C4-2B (cell line): Measurements from ENCODE around the gene OTUD7B.

Source experiments
- H3K27ac ChIP-seq: fragments of 450-650 bp; 2 replicates; pipeline ENCODE4 v1.5.1; 2017
- CTCF ChIP-seq: fragments of 450-650 bp; conservative IDR thresholded peaks from 2 replicates; pipeline ENCODE4 v1.5.1; 2017; ENCODE audit warnings: mild to moderate bottlenecking
- ZFX ChIP-seq: fragments of 450-650 bp; IDR thresholded peaks from 2 replicates; pipeline ENCODE4 v1.6.1; 2017

OTUD7B gene

GRCh38 chr1:149916898-149917252 is 93.7 kb downstream of the OTUD7B start:
- TF ChIP-seq CTCF (no peak), ZFX (no peak)

GRCh38 chr1:149916193-149916897 is 94.2 kb downstream of the OTUD7B start:
- no peak overlapping the region for H3K27ac ChIP-seq
- TF ChIP-seq CTCF (no peak), ZFX (no peak)

More at GRCh38 chr1:149916898-149917252, 93.7 kb downstream of the OTUD7B start:
- H3K27ac ChIP-seq: no peak overlapping the region

- no peak overlapping the region for H3K27ac ChIP-seq
- TF ChIP-seq ZFX (no peak), CTCF (no peak)
These were observed 94.9 kb downstream of the OTUD7B start for GRCh38 chr1:149915429-149916192.

GRCh38 chr1:149914545-149914944 is 96.0 kb downstream of the OTUD7B start:
- TF ChIP-seq CTCF: no peak
- TF ChIP-seq ZFX: no peak
- no peak overlapping the region for H3K27ac ChIP-seq

GRCh38 chr1:149906570-149907075 is 103.9 kb downstream of the OTUD7B start:
- TF ChIP-seq CTCF (no peak), ZFX (no peak)

GRCh38 chr1:149903836-149904491 is 106.6 kb downstream of the OTUD7B start:
- no peak overlapping the region for H3K27ac ChIP-seq
- no peak for TF ChIP-seq CTCF
- no peak for TF ChIP-seq ZFX

More at GRCh38 chr1:149906570-149907075, 103.9 kb downstream of the OTUD7B start:
- no peak overlapping the region for H3K27ac ChIP-seq
